B cell (primary cell): ENCODE measurements around the gene HMBS. TPM values are rescaled to one million over a fixed set of nuclear protein-coding genes. Genes with fewer than 3 reads are reported as not detected.

ENCODE experiments used
- ATAC-seq: fragments of 200-7000 bp; cut with Tn5 transposase; one replicate; pipeline ENCODE4 v1.10.0; 2021; ENCODE audit warnings: low read depth, mild to moderate bottlenecking, moderate number of reproducible peaks, moderate library complexity
- CTCF ChIA-PET: fragments of 350-600 bp; sonication (Branson Sonifier 250); formaldehyde crosslinking; loops from one replicate; lab custom pipeline; 2021; ENCODE audit warnings: antibody characterized with exemption, inconsistent platforms; lab: Charles Lee
- POLR2A ChIA-PET: fragments of 350-600 bp; sonication (Branson Sonifier 250); formaldehyde crosslinking; loops from one replicate; lab custom pipeline; 2021; ENCODE audit warnings: antibody characterized with exemption; lab: Charles Lee
- DNase-seq: peaks from one replicate; pipeline ENCODE4 v3.0.0; 2013
- H2AFZ ChIP-seq: 2 replicates; pipeline ENCODE4 v1.6.1; 2012; ENCODE audit warnings: mild to moderate bottlenecking, low read depth, low read length; ENCODE audit not compliant: insufficient read depth, poor library complexity, severe bottlenecking
- H3K27ac ChIP-seq, 2 donors: 1 replicate in 1 of 2; 2 replicates in 1 of 2; pipeline ENCODE4 v1.5.1; 2012 to 2013; ENCODE audit warnings: low read length in 2 of 2, mild to moderate bottlenecking in 2 of 2, moderate library complexity in 1 of 2
- H3K27me3 ChIP-seq, 4 experiments: fragments of 200-600 bp in 1 of 4; sonication (generic) in 1 of 4; replicated peaks in 1 of 4; 1 replicate in 2 of 4; 2 replicates in 2 of 4; pipeline versions ENCODE4 v1.6.1 to v1.7.0; 2013 to 2016; ENCODE audit warnings: low read length in 3 of 4, mild to moderate bottlenecking in 2 of 4, mixed read lengths in 1 of 4, moderate library complexity in 1 of 4; ENCODE audit not compliant: insufficient read depth in 4 of 4, control insufficient read depth in 3 of 4; ENCODE audit errors: control extremely low read depth in 1 of 4
- H3K36me3 ChIP-seq, 2 experiments: replicated peaks in 1 of 2; 1 replicate in 1 of 2; 2 replicates in 1 of 2; pipeline versions ENCODE4 v1.6.1 to v1.7.1; 2013; ENCODE audit warnings: low read length in 1 of 2; ENCODE audit not compliant: insufficient read depth in 2 of 2, control insufficient read depth in 1 of 2; ENCODE audit errors: control extremely low read depth in 1 of 2, extremely low read depth in 1 of 2
- H3K4me1 ChIP-seq, 2 donors: fragments of 200-600 bp in 1 of 2; sonication (generic) in 1 of 2; 1 replicate in 1 of 2; 2 replicates in 1 of 2; pipeline versions ENCODE4 v1.5.1 to v1.6.1; 2013 to 2017; ENCODE audit warnings: low read length in 2 of 2; ENCODE audit not compliant: control insufficient read depth in 2 of 2, insufficient read depth in 2 of 2
- H3K4me2 ChIP-seq: replicated peaks from 2 replicates; pipeline ENCODE3; 2012; ENCODE audit warnings: mild to moderate bottlenecking, low read depth, low read length; ENCODE audit not compliant: poor library complexity, severe bottlenecking
- H3K4me3 ChIP-seq, 5 experiments: fragments of 200-600 bp in 1 of 5; sonication (generic) in 1 of 5; 1 replicate in 3 of 5; 2 replicates in 2 of 5; pipeline versions ENCODE4 v1.5.1 to v1.7.0; 2011 to 2016; ENCODE audit warnings: low read length in 4 of 5, mild to moderate bottlenecking in 4 of 5, low read depth in 2 of 5, control low read depth in 1 of 5, moderate library complexity in 1 of 5; ENCODE audit not compliant: insufficient read depth in 1 of 5; ENCODE audit errors: control extremely low read depth in 1 of 5, extremely low read depth in 1 of 5
- H3K79me2 ChIP-seq: fragments of 200-600 bp; sonication (generic); one replicate; pipeline ENCODE4 v1.6.0; 2016; ENCODE audit warnings: low read length; ENCODE audit not compliant: control insufficient read depth, insufficient read depth
- H3K9ac ChIP-seq: fragments of 200-600 bp; sonication (generic); 2 replicates; pipeline ENCODE4 v1.6.1; 2017; ENCODE audit warnings: mild to moderate bottlenecking, low read length, moderate library complexity
- H3K9me3 ChIP-seq, 3 donors: one replicate each; pipeline versions ENCODE4 v1.6.1 to v1.7.1; 2013; ENCODE audit warnings: low read length in 2 of 3; ENCODE audit not compliant: control insufficient read depth in 2 of 3, insufficient read depth in 1 of 3; ENCODE audit errors: control extremely low read depth in 1 of 3
- H4K20me1 ChIP-seq: 2 replicates; pipeline ENCODE4 v1.6.0; 2012; ENCODE audit warnings: mild to moderate bottlenecking, low read length; ENCODE audit not compliant: insufficient read depth, control insufficient read depth, poor library complexity, severe bottlenecking
- H3K27ac Mint-ChIP-seq: one replicate; pipeline ENCODE4 v1.8.0; 2021; ENCODE audit warnings: mixed read lengths
- H3K27me3 Mint-ChIP-seq: one replicate; pipeline ENCODE4 v1.8.0; 2021; ENCODE audit warnings: mixed read lengths
- H3K4me1 Mint-ChIP-seq: one replicate; pipeline ENCODE4 v1.8.0; 2021; ENCODE audit warnings: mixed read lengths
- H3K4me3 Mint-ChIP-seq: one replicate; pipeline ENCODE4 v1.8.0; 2021; ENCODE audit warnings: mixed read lengths
- H3K9me3 Mint-ChIP-seq: one replicate; pipeline ENCODE4 v1.8.0; 2022; ENCODE audit warnings: mixed read lengths; ENCODE audit not compliant: insufficient read depth
- EZH2 ChIP-seq: IDR thresholded peaks from 2 replicates; pipeline ENCODE4 v1.6.1; 2012; ENCODE audit warnings: borderline replicate concordance, low read depth, mild to moderate bottlenecking, moderate library complexity, low read length; ENCODE audit not compliant: insufficient read depth, poor library complexity, severe bottlenecking
- WGBS: methylation state at CpG from one replicate; pipeline ENCODE4 v1.1.5; 2013; ENCODE audit warnings: missing lambda C conversion rate; ENCODE audit not compliant: insufficient coverage; 5-methylcytosine and 5-hydroxymethylcytosine counted together
- intact Hi-C: fragments of 100-400 bp; cut with micrococcal nuclease; formaldehyde crosslinking; loops from one replicate; pipeline ENCODE4 v1.10.0; 2022
- polyA plus RNA-seq: library from polyadenylated mRNA; depleted of rRNA; stranded (reverse); fragments of >200 nt; gene quantifications from 2 replicates; pipeline ENCODE4 v1.2.3, GENCODE V29; 2012
- total RNA-seq, 2 donors: library from RNA; stranded (reverse); fragments of 120-200 nt in 1 of 2; gene quantifications; 1 replicate in 1 of 2; 2 replicates in 1 of 2; pipeline versions ENCODE4 v1.2.3 to v1.2.4, GENCODE V29; 2013 to 2022
- TF ChIP-seq, protein P1 (sequence below): fragments of 200-600 bp; IDR thresholded peaks from one replicate; pipeline ENCODE4 v1.8.0; 2022; ENCODE audit warnings: antibody characterized with exemption, mild to moderate bottlenecking

The HMBS gene
- total and polyA plus RNA-seq, 2 donors (not counting 1 experiment from before 2014, with no cell fraction given) = 7.6 to 17.7 TPM

DNA sequence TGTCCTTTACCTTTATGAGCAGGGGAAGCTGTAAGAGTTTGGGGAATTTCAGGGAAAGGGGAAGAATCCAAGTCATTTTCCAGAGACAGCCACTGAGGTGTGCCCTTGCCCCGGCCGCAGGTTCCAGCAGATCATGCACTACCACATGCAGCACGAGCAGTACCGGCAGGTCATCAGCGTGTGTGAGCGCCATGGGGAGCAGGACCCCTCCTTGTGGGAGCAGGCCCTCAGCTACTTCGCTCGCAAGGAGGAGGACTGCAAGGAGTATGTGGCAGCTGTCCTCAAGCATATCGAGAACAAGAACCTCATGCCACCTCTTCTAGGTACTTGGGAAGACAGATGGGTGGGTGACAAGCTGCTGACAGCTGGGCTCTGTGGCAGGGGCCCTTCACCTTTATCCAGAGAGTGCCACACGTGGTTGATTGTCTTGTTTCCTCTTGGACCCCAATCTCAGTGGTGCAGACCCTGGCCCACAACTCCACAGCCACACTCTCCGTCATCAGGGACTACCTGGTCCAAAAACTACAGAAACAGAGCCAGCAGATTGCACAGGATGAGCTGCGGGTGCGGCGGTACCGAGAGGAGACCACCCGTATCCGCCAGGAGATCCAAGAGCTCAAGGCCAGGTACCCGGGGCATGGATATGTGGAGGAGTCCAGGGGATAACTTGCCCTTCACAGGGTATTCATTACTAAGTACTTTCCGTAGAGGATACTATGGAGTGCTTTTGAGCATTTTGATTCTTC, 5.8 kb upstream of the HMBS start:
- ChIA-PET CTCF (no interaction called here), POLR2A (interaction anchor here (0.8 kb wide), 1 partner anchor 23 kb away, joined by 4 read pairs; the partner anchor contains the start of gene DPAGT1)
- no peaks in the 10 kb centered on the region for H3K27me3 Mint-ChIP-seq
- no peaks in the 10 kb centered on the region for H3K9me3 ChIP-seq
- no peak for TF ChIP-seq EZH2
- TF ChIP-seq, protein P1, sequence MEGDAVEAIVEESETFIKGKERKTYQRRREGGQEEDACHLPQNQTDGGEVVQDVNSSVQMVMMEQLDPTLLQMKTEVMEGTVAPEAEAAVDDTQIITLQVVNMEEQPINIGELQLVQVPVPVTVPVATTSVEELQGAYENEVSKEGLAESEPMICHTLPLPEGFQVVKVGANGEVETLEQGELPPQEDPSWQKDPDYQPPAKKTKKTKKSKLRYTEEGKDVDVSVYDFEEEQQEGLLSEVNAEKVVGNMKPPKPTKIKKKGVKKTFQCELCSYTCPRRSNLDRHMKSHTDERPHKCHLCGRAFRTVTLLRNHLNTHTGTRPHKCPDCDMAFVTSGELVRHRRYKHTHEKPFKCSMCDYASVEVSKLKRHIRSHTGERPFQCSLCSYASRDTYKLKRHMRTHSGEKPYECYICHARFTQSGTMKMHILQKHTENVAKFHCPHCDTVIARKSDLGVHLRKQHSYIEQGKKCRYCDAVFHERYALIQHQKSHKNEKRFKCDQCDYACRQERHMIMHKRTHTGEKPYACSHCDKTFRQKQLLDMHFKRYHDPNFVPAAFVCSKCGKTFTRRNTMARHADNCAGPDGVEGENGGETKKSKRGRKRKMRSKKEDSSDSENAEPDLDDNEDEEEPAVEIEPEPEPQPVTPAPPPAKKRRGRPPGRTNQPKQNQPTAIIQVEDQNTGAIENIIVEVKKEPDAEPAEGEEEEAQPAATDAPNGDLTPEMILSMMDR = no peak
- no peaks in the 10 kb centered on the region for H3K4me1 Mint-ChIP-seq
- no peak overlapping the region for H3K4me3 Mint-ChIP-seq
- H3K27me3 ChIP-seq = no peaks in the 10 kb centered on the region
- WGBS = 98% methylated on average over 17 of the region's 19 CpGs
- no peaks in the 10 kb centered on the region for H4K20me1 ChIP-seq
- no peak overlapping the region for H3K4me2 ChIP-seq
- ATAC-seq (no peak), DNase-seq (no peak)
- no peak overlapping the region for H3K9ac ChIP-seq
- no peak overlapping the region for H2AFZ ChIP-seq
- no peaks in the 10 kb centered on the region for H3K4me1 ChIP-seq
- intact Hi-C loops = no loop called here
- peaks cover 5% of the 10 kb centered on the region for H3K79me2 ChIP-seq
- H3K9me3 Mint-ChIP-seq = no peaks in the 10 kb centered on the region
- H3K27ac Mint-ChIP-seq = no peak overlapping the region
- no peak overlapping the region for H3K4me3 ChIP-seq
- H3K36me3 ChIP-seq = peaks cover 0 to 65% of the 10 kb centered on the region in 2 experiments
- no peak overlapping the region for H3K27ac ChIP-seq

DNA sequence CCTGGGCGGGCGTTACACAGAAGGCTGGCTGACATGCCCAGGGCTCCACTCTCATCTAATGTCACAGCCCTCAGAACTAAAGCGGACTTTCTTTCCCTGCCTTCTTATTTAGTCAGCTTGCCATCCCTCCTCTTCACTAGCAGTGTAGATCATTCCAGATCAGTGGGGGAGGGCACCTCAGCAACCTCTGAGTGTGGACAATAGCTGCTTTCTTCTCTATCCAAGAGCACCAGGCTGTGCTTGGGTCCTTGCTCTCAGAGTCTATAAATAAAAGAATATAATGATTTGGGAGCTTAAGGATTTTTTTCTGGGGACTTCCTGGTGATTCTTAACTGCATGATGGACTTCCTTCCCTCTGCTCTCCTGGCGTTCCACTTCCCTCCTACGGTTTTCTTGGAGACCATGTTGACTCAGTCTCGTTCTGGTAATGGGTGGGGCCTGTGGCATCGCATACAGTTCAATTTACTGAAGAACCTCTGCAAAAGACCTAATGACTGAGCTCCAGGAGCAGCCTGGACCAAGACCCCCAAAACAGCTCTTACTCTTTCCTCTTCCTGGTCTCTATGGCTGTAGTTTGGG, 2.9 kb upstream of the HMBS start:
- H2AFZ ChIP-seq = no peak overlapping the region
- ATAC-seq (no peak), DNase-seq (no peak)
- H3K4me2 ChIP-seq = no peak overlapping the region
- intact Hi-C loops = no loop called here
- H3K27ac ChIP-seq = no peak overlapping the region
- H3K4me1 Mint-ChIP-seq = peaks cover 17% of the 10 kb centered on the region
- no peak overlapping the region for H3K9ac ChIP-seq
- CTCF ChIA-PET = no interaction called here
- H4K20me1 ChIP-seq = no peaks in the 10 kb centered on the region
- no peak overlapping the region for H3K4me3 Mint-ChIP-seq
- H3K4me3 ChIP-seq = no peak overlapping the region
- H3K79me2 ChIP-seq = peaks cover 9% of the 10 kb centered on the region
- H3K9me3 Mint-ChIP-seq = no peaks in the 10 kb centered on the region
- H3K27ac Mint-ChIP-seq = no peak overlapping the region
- peaks cover 12 to 15% of the 10 kb centered on the region in 2 donors for H3K4me1 ChIP-seq
- H3K9me3 ChIP-seq = no peaks in the 10 kb centered on the region
- H3K36me3 ChIP-seq = peaks cover 0 to 53% of the 10 kb centered on the region in 2 experiments
- POLR2A ChIA-PET = interaction anchor here (0.6 kb wide), 1 partner anchor 1244 kb away, joined by 3 read pairs; no protein-coding TSS in a partner anchor
- TF ChIP-seq, protein P1 = no peak
- TF ChIP-seq EZH2 = no peak
- no peaks in the 10 kb centered on the region for H3K27me3 Mint-ChIP-seq
- no peaks in the 10 kb centered on the region for H3K27me3 ChIP-seq
- 82% methylated on average over 3 of the region's 7 CpGs for WGBS
